HepG2 (cell line): ENCODE results near the gene PACS2. TPM values are rescaled to one million over a fixed set of nuclear protein-coding genes. Genes with fewer than 3 reads are reported as not detected.

ENCODE experiments used
- ATAC-seq: fragments of 200-7000 bp; cut with Tn5 transposase; 3 replicates; pipeline ENCODE4 v1.9.1; 2020; ENCODE audit warnings: mild to moderate bottlenecking, moderate library complexity
- BruUV-seq: library from RNA; stranded (reverse); fragments of 400-500 nt; replicated peaks from 2 replicates; lab custom pipeline; 2021; lab: Mats Ljungman, UMichigan
- CTCF ChIA-PET: fragments of 300-600 bp; formaldehyde crosslinking; extraction: SDS; loops from one replicate; lab custom pipeline; 2021; ENCODE audit warnings: low total read pairs, inconsistent platforms, low intra/inter-chr PET ratio; lab: Yijun Ruan, JAX
- POLR2A ChIA-PET: fragments of 350-600 bp; sonication (Branson Sonifier 250); formaldehyde crosslinking; loops from one replicate; lab custom pipeline; 2020; ENCODE audit warnings: antibody characterized with exemption, inconsistent platforms; lab: Yijun Ruan, JAX
- DNase-seq: peaks from one replicate; pipeline ENCODE4 v3.0.0-alpha.2; 2015; ENCODE audit warnings: low spot score
- FAIRE-seq: peaks from 3 replicates; lab custom pipeline; 2011; peaks lifted over from hg19 to GRCh38; lab: Jason Lieb, UNC
- H2AFZ ChIP-seq: one replicate; pipeline ENCODE4 v1.6.1; 2011; ENCODE audit warnings: low read length, inconsistent platforms
- H3K27ac ChIP-seq: fragments of 300-600 bp; 3 replicates; pipeline ENCODE4 v1.8.0; 2011; ENCODE audit warnings: mixed run types, mild to moderate bottlenecking, mixed read lengths, low read length, inconsistent platforms; ENCODE audit not compliant: insufficient read depth; ENCODE audit errors: extremely low read length
- H3K27me3 ChIP-seq, 2 experiments: fragments of 200-600 bp in 1 of 2; 2 replicates in 1 of 2; 3 replicates in 1 of 2; pipeline versions ENCODE4 v1.6.0 to v1.8.0; 2011; ENCODE audit warnings: low read length in 2 of 2, mild to moderate bottlenecking in 2 of 2, moderate library complexity in 2 of 2, inconsistent platforms in 1 of 2; ENCODE audit not compliant: insufficient read depth in 2 of 2, control insufficient read depth in 1 of 2
- H3K36me3 ChIP-seq, 2 experiments: fragments of 200-600 bp in 1 of 2; replicated peaks in 1 of 2; 2 replicates in 1 of 2; 3 replicates in 1 of 2; pipeline versions ENCODE4 v1.5.1 to v1.8.0; 2011; ENCODE audit warnings: low read length in 2 of 2, inconsistent platforms in 1 of 2; ENCODE audit not compliant: insufficient read depth in 2 of 2, control insufficient read depth in 1 of 2
- H3K4me1 ChIP-seq: 2 replicates; pipeline ENCODE4 v1.5.1; 2012; ENCODE audit warnings: low read length, inconsistent platforms; ENCODE audit not compliant: insufficient read depth
- H3K4me2 ChIP-seq: 2 replicates; pipeline ENCODE4 v1.6.0; 2011; ENCODE audit warnings: low read depth, low read length, inconsistent platforms
- H3K4me3 ChIP-seq, 3 experiments: fragments of 200-600 bp in 1 of 3; sonication (generic), shearing (Covaris generic) in 1 of 3; replicated peaks in 1 of 3; 2 replicates each; pipeline ENCODE4 v1.5.1; 2011 to 2016; ENCODE audit warnings: low read length in 3 of 3, inconsistent platforms in 2 of 3, low read depth in 2 of 3, mild to moderate bottlenecking in 2 of 3, control low read depth in 1 of 3, mixed read lengths in 1 of 3; ENCODE audit not compliant: insufficient read depth in 1 of 3
- H3K79me2 ChIP-seq: one replicate; pipeline ENCODE4 v1.6.1; 2011; ENCODE audit warnings: low read length, inconsistent platforms; ENCODE audit not compliant: insufficient read depth
- H3K9ac ChIP-seq: 2 replicates; pipeline ENCODE4 v1.6.0; 2011; ENCODE audit warnings: mild to moderate bottlenecking, low read depth, low read length, inconsistent platforms; ENCODE audit not compliant: insufficient read depth
- H3K9me3 ChIP-seq: 2 replicates; pipeline ENCODE4 v1.5.1; 2012; ENCODE audit warnings: mild to moderate bottlenecking, low read length
- H4K20me1 ChIP-seq: 2 replicates; pipeline ENCODE4 v1.6.0; 2011; ENCODE audit warnings: inconsistent platforms, mild to moderate bottlenecking, low read length, moderate library complexity; ENCODE audit not compliant: insufficient read depth
- ATF7-NPFF ChIP-seq: sonication (generic); formaldehyde crosslinking; IDR thresholded peaks from 2 replicates; pipeline ENCODE4 v1.8.1; 2023; ENCODE audit warnings: mild to moderate bottlenecking, low read depth, missing genetic modification reagents, moderate library complexity
- FOXA3 ChIP-seq: IDR thresholded peaks from 2 replicates; pipeline ENCODE4 v1.6.1; 2016; ENCODE audit warnings: missing genetic modification reagents, missing compliant biosample characterization
- JDP2 ChIP-seq: sonication (generic); formaldehyde crosslinking; IDR thresholded peaks from 2 replicates; pipeline ENCODE4 v1.8.1; 2022; ENCODE audit warnings: missing genetic modification reagents, borderline replicate concordance
- KLF12 ChIP-seq: sonication (generic); formaldehyde crosslinking; IDR thresholded peaks from 2 replicates; pipeline ENCODE4 v1.4.0; 2020; ENCODE audit warnings: missing genetic modification reagents, borderline replicate concordance
- NFYC ChIP-seq: IDR thresholded peaks from 2 replicates; pipeline ENCODE4 v1.6.1; 2016; ENCODE audit warnings: missing genetic modification reagents, missing compliant biosample characterization
- SMAD1 ChIP-seq: sonication (generic); formaldehyde crosslinking; IDR thresholded peaks from 2 replicates; pipeline ENCODE4 v1.4.0; 2020; ENCODE audit warnings: missing genetic modification reagents, low read depth, mild to moderate bottlenecking, borderline replicate concordance
- SMAD9 ChIP-seq: sonication (generic); formaldehyde crosslinking; IDR thresholded peaks from 2 replicates; pipeline ENCODE4 v1.5.1; 2020; ENCODE audit warnings: mild to moderate bottlenecking, missing genetic modification reagents
- ZFP91 ChIP-seq: sonication (generic); formaldehyde crosslinking; IDR thresholded peaks from 2 replicates; pipeline ENCODE4 v1.9.0; 2022; ENCODE audit warnings: missing genetic modification reagents, mild to moderate bottlenecking, borderline replicate concordance
- ZNF276 ChIP-seq: sonication (generic); formaldehyde crosslinking; IDR thresholded peaks from 2 replicates; pipeline ENCODE4 v1.4.0; 2020; ENCODE audit warnings: mild to moderate bottlenecking, low read depth, missing genetic modification reagents
- ZNF891 ChIP-seq: sonication (generic); formaldehyde crosslinking; IDR thresholded peaks from 2 replicates; pipeline ENCODE4 v1.5.0; 2020; ENCODE audit warnings: mild to moderate bottlenecking, missing genetic modification reagents
- WGBS: methylation state at CpG from one replicate; pipeline ENCODE4 v1.1.6; 2017; ENCODE audit warnings: low lambda C conversion rate; 5-methylcytosine and 5-hydroxymethylcytosine counted together
- in situ Hi-C: cut with HindIII; loops from 2 replicates; pipeline ENCODE4 v1.10.0; 2017; ENCODE audit warnings: low pct_unique_long_range_greater_than_20kb; ENCODE audit not compliant: extremely low pct_ligation_motif_present
- intact Hi-C: fragments of 100-400 bp; cut with micrococcal nuclease; formaldehyde crosslinking; loops from one replicate; pipeline ENCODE4 v1.10.0; 2022; ENCODE audit not compliant: unreplicated experiment
- polyA plus RNA-seq, 8 experiments: library from polyadenylated mRNA; depleted of rRNA in 3 of 8; stranded (reverse) in 7 of 8; unstranded in 1 of 8; fragments of >200 nt; fragmentation: Illumina TruSeq in 4 of 8; extraction: Trizol in 4 of 8; gene quantifications; 2 replicates each; pipeline versions ENCODE4 v1.2.1 to v1.2.3, GENCODE V29; 2011 to 2016; ENCODE audit warnings: low read depth in 4 of 8, missing spikeins in 1 of 8, mixed read lengths in 1 of 8; ENCODE audit not compliant: insufficient read depth in 1 of 8
- total RNA-seq, 5 experiments: library from RNA; depleted of rRNA; stranded (reverse); fragments of >200 nt; fragmentation: Illumina TruSeq; extraction: Trizol; gene quantifications; 2 replicates each; pipeline ENCODE4 v1.2.3, GENCODE V29; 2016; ENCODE audit warnings: low read depth in 1 of 5
- TF ChIP-seq, protein P1 (sequence below): sonication (generic); formaldehyde crosslinking; IDR thresholded peaks from 2 replicates; pipeline ENCODE4 v1.9.0; 2021; ENCODE audit warnings: missing genetic modification reagents, borderline replicate concordance
- TF ChIP-seq, protein P2 (sequence below): sonication (generic); formaldehyde crosslinking; IDR thresholded peaks from 2 replicates; pipeline ENCODE4 v1.4.0; 2020; ENCODE audit warnings: missing genetic modification reagents
- TF ChIP-seq, protein P3 (sequence below): sonication (generic); formaldehyde crosslinking; IDR thresholded peaks from 2 replicates; pipeline ENCODE4 v1.9.0; 2021; ENCODE audit warnings: missing genetic modification reagents, mild to moderate bottlenecking, borderline replicate concordance

The PACS2 gene
- total and polyA plus RNA-seq, 2 of the 13 experiments (the other 11 are each of a cell fraction or from before 2014, with no cell fraction given), result 23.6 to 27.6 TPM

DNA sequence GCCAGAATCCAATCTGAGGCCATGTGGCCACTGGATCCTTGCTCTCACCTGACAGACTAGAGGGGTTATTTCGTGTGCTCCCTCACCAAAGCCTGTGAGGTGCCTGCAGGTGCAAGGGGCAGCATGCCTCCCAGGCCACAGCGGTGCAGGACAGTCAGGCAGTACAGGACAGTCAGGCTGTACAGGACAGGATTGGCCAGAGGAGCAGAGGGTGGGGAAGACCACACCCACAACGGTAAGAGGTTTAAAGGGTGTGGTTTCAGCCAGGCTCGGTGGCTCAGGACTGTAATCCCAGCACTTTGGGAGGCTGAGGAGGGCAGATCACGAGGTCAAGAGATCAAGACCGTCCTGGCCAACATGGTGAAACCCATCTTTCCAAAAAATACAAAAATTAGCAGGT, 10.6 kb upstream of the PACS2 start:
- Histone ChIP-seq H3K4me2 (no peak overlapping the region), H3K4me1 (peaks cover 22% of the 10 kb centered on the region), H2AFZ (no peak overlapping the region), H3K79me2 (peaks cover 10% of the 10 kb centered on the region), H3K27ac (no peak overlapping the region), H4K20me1 (0 out of 2 replicates have a peak, but pooled peaks cover 6% of the 10 kb centered on the region), H3K9me3 (no peaks in the 10 kb centered on the region), H3K27me3 (no peaks in the 10 kb centered on the region; a peak in 1 of 5 replicates), H3K4me3 (no peak overlapping the region), H3K9ac (no peak overlapping the region), H3K36me3 (no peaks in the 10 kb centered on the region)
- WGBS, result 59% methylated on average over 6 of the region's 6 CpGs
- no peak for FAIRE-seq
- TF ChIP-seq FOXA3 (CRISPR knock-in tag), result no peak
- no peak for TF ChIP-seq KLF12 (CRISPR knock-in tag)
- TF ChIP-seq ZNF891 (CRISPR knock-in tag), result no peak
- TF ChIP-seq ATF7-NPFF (CRISPR knock-in tag), result no peak
- no peak for TF ChIP-seq ZFP91 (CRISPR knock-in tag)
- TF ChIP-seq NFYC (CRISPR knock-in tag), result no peak
- TF ChIP-seq, protein P1, sequence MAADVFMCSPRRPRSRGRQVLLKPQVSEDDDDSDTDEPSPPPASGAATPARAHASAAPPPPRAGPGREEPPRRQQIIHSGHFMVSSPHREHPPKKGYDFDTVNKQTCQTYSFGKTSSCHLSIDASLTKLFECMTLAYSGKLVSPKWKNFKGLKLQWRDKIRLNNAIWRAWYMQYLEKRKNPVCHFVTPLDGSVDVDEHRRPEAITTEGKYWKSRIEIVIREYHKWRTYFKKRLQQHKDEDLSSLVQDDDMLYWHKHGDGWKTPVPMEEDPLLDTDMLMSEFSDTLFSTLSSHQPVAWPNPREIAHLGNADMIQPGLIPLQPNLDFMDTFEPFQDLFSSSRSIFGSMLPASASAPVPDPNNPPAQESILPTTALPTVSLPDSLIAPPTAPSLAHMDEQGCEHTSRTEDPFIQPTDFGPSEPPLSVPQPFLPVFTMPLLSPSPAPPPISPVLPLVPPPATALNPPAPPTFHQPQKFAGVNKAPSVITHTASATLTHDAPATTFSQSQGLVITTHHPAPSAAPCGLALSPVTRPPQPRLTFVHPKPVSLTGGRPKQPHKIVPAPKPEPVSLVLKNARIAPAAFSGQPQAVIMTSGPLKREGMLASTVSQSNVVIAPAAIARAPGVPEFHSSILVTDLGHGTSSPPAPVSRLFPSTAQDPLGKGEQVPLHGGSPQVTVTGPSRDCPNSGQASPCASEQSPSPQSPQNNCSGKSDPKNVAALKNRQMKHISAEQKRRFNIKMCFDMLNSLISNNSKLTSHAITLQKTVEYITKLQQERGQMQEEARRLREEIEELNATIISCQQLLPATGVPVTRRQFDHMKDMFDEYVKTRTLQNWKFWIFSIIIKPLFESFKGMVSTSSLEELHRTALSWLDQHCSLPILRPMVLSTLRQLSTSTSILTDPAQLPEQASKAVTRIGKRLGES, result no peak
- TF ChIP-seq, protein P2, sequence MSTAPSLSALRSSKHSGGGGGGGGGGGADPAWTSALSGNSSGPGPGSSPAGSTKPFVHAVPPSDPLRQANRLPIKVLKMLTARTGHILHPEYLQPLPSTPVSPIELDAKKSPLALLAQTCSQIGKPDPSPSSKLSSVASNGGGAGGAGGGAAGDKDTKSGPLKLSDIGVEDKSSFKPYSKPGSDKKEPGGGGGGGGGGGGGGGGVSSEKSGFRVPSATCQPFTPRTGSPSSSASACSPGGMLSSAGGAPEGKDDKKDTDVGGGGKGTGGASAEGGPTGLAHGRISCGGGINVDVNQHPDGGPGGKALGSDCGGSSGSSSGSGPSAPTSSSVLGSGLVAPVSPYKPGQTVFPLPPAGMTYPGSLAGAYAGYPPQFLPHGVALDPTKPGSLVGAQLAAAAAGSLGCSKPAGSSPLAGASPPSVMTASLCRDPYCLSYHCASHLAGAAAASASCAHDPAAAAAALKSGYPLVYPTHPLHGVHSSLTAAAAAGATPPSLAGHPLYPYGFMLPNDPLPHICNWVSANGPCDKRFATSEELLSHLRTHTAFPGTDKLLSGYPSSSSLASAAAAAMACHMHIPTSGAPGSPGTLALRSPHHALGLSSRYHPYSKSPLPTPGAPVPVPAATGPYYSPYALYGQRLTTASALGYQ (CRISPR knock-in tag), result no peak
- TF ChIP-seq ZNF276, result no peak
- no peak for TF ChIP-seq SMAD1 (CRISPR knock-in tag)
- TF ChIP-seq JDP2 (CRISPR knock-in tag), result no peak
- TF ChIP-seq, protein P3, sequence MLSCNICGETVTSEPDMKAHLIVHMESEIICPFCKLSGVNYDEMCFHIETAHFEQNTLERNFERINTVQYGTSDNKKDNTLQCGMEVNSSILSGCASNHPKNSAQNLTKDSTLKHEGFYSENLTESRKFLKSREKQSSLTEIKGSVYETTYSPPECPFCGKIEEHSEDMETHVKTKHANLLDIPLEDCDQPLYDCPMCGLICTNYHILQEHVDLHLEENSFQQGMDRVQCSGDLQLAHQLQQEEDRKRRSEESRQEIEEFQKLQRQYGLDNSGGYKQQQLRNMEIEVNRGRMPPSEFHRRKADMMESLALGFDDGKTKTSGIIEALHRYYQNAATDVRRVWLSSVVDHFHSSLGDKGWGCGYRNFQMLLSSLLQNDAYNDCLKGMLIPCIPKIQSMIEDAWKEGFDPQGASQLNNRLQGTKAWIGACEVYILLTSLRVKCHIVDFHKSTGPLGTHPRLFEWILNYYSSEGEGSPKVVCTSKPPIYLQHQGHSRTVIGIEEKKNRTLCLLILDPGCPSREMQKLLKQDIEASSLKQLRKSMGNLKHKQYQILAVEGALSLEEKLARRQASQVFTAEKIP, result no peak
- TF ChIP-seq SMAD9 (CRISPR knock-in tag), result no peak
- CTCF ChIA-PET, result no interaction called here
- in situ Hi-C loops, result no loop called here
- intact Hi-C loops, result no loop called here
- no peak for DNase-seq
- ATAC-seq, result no peak
- POLR2A ChIA-PET, result interaction anchor here (1.5 kb wide), 1 partner anchor 10 kb away, joined by 3 read pairs; the partner anchor contains the start of gene PACS2
- BruUV-seq, result no TSS peak
